SK-N-SH treated with all-trans-retinoic acid at 6 μM for 48 hours (cell line): ENCODE data around the gene SLC39A10.

Source experiments
- ATAC-seq: fragments of 200-7000 bp; cut with Tn5 transposase; 3 replicates; pipeline ENCODE4 v1.9.1; 2020; ENCODE audit warnings: mild to moderate bottlenecking, moderate library complexity
- ARNTL ChIP-seq: fragments of 450-650 bp; formaldehyde crosslinking; IDR thresholded peaks from 2 replicates; pipeline ENCODE4 v1.5.0; 2020; ENCODE audit warnings: low read depth, mild to moderate bottlenecking, moderate library complexity, borderline replicate concordance
- BACH2 ChIP-seq: fragments of 250-450 bp; sonication (Bioruptor Pico); IDR thresholded peaks from 2 replicates; pipeline ENCODE4 v1.9.0; 2021; ENCODE audit warnings: mild to moderate bottlenecking, borderline replicate concordance
- CSDC2 ChIP-seq: fragments of 250-450 bp; sonication (Bioruptor Pico); IDR thresholded peaks from 2 replicates; pipeline ENCODE4 v1.5.0; 2020; ENCODE audit warnings: mild to moderate bottlenecking, moderate library complexity
- ESRRG ChIP-seq: fragments of 250-450 bp; sonication (Bioruptor Pico); IDR thresholded peaks from 2 replicates; pipeline ENCODE4 v1.6.1; 2021; ENCODE audit warnings: mild to moderate bottlenecking
- GLIS3 ChIP-seq: fragments of 250-450 bp; sonication (Bioruptor Pico); IDR thresholded peaks from 2 replicates; pipeline ENCODE4 v1.5.0; 2020; ENCODE audit warnings: mild to moderate bottlenecking, moderate library complexity
- ISL1 ChIP-seq: fragments of 250-450 bp; sonication (Bioruptor Pico); IDR thresholded peaks from 2 replicates; pipeline ENCODE4 v2.1.2; 2022; ENCODE audit warnings: mild to moderate bottlenecking, moderate library complexity
- OSR1 ChIP-seq: fragments of 250-450 bp; sonication (Bioruptor Pico); IDR thresholded peaks from 2 replicates; pipeline ENCODE4 v1.8.0; 2022; ENCODE audit warnings: moderate library complexity, mild to moderate bottlenecking, inconsistent platforms
- PPARA ChIP-seq: fragments of 250-450 bp; sonication (Bioruptor Pico); IDR thresholded peaks from 2 replicates; pipeline ENCODE4 v1.5.0; 2020; ENCODE audit warnings: mild to moderate bottlenecking, borderline replicate concordance
- RARB ChIP-seq: fragments of 250-450 bp; sonication (Bioruptor Pico); IDR thresholded peaks from 2 replicates; pipeline ENCODE4 v1.8.0; 2021; ENCODE audit warnings: mild to moderate bottlenecking, moderate library complexity
- TCF4 ChIP-seq: fragments of 250-450 bp; sonication (Bioruptor Pico); IDR thresholded peaks from 2 replicates; pipeline ENCODE4 v1.8.0; 2021; ENCODE audit warnings: mild to moderate bottlenecking, moderate library complexity, borderline replicate concordance
- ZFP3 ChIP-seq: fragments of 250-450 bp; sonication (Bioruptor Pico); IDR thresholded peaks from 2 replicates; pipeline ENCODE4 v1.5.0; 2020; ENCODE audit warnings: mild to moderate bottlenecking, moderate library complexity
- ZFP30 ChIP-seq: fragments of 450-650 bp; formaldehyde crosslinking; IDR thresholded peaks from 2 replicates; pipeline ENCODE4 v1.5.0; 2022; ENCODE audit warnings: mild to moderate bottlenecking, moderate library complexity
- ZNF565 ChIP-seq: fragments of 450-650 bp; formaldehyde crosslinking; conservative IDR thresholded peaks from 2 replicates; pipeline ENCODE4 v1.5.0; 2020; ENCODE audit warnings: low read depth, mild to moderate bottlenecking, moderate library complexity
- ZNF70 ChIP-seq: fragments of 450-650 bp; formaldehyde crosslinking; IDR thresholded peaks from 2 replicates; pipeline ENCODE4 v1.5.0; 2020; ENCODE audit warnings: mild to moderate bottlenecking, moderate library complexity
- ZNF8 ChIP-seq: fragments of 450-650 bp; formaldehyde crosslinking; IDR thresholded peaks from 2 replicates; pipeline ENCODE4 v1.5.0; 2020; ENCODE audit warnings: mild to moderate bottlenecking, moderate library complexity
- TF ChIP-seq, protein P1 (sequence below): fragments of 250-450 bp; sonication (Bioruptor Pico); IDR thresholded peaks from 2 replicates; pipeline ENCODE4 v1.8.0; 2020; ENCODE audit warnings: mild to moderate bottlenecking, moderate library complexity, borderline replicate concordance
- TF ChIP-seq, protein P2 (sequence below): fragments of 250-450 bp; sonication (Bioruptor Pico); IDR thresholded peaks from 2 replicates; pipeline ENCODE4 v1.5.0; 2020; ENCODE audit warnings: mild to moderate bottlenecking, moderate library complexity
- TF ChIP-seq, protein P3 (sequence below): fragments of 250-450 bp; sonication (Bioruptor Pico); IDR thresholded peaks from 2 replicates; pipeline ENCODE4 v1.5.1; 2020; ENCODE audit warnings: low read depth, mild to moderate bottlenecking, moderate library complexity

SLC39A10 gene

DNA sequence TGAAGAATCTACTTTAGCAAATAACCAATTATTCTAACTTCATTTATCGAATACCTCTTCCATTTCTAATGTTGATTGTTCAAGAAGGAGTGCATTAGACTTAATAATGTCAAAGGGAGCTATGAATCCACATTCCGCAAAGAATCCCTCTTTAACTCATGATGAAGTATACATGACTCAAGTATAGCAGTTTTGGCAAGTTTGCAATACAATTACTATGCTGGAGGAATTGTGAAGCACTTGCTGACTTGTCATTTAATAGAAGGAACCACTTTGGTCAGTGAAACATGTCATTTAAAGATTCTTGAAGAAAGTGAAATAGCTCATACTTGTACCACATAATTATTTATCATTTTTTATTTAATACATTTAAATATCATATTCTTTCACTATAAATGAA lies 125.1 kb downstream of the SLC39A10 start:
- no peak for ATAC-seq
- no peak for TF ChIP-seq ZFP30 (CRISPR knock-in tag)
- TF ChIP-seq OSR1 (CRISPR knock-in tag): no peak
- TF ChIP-seq, protein P1, sequence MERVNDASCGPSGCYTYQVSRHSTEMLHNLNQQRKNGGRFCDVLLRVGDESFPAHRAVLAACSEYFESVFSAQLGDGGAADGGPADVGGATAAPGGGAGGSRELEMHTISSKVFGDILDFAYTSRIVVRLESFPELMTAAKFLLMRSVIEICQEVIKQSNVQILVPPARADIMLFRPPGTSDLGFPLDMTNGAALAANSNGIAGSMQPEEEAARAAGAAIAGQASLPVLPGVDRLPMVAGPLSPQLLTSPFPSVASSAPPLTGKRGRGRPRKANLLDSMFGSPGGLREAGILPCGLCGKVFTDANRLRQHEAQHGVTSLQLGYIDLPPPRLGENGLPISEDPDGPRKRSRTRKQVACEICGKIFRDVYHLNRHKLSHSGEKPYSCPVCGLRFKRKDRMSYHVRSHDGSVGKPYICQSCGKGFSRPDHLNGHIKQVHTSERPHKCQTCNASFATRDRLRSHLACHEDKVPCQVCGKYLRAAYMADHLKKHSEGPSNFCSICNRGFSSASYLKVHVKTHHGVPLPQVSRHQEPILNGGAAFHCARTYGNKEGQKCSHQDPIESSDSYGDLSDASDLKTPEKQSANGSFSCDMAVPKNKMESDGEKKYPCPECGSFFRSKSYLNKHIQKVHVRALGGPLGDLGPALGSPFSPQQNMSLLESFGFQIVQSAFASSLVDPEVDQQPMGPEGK (CRISPR knock-in tag): no peak
- TF ChIP-seq, protein P2, sequence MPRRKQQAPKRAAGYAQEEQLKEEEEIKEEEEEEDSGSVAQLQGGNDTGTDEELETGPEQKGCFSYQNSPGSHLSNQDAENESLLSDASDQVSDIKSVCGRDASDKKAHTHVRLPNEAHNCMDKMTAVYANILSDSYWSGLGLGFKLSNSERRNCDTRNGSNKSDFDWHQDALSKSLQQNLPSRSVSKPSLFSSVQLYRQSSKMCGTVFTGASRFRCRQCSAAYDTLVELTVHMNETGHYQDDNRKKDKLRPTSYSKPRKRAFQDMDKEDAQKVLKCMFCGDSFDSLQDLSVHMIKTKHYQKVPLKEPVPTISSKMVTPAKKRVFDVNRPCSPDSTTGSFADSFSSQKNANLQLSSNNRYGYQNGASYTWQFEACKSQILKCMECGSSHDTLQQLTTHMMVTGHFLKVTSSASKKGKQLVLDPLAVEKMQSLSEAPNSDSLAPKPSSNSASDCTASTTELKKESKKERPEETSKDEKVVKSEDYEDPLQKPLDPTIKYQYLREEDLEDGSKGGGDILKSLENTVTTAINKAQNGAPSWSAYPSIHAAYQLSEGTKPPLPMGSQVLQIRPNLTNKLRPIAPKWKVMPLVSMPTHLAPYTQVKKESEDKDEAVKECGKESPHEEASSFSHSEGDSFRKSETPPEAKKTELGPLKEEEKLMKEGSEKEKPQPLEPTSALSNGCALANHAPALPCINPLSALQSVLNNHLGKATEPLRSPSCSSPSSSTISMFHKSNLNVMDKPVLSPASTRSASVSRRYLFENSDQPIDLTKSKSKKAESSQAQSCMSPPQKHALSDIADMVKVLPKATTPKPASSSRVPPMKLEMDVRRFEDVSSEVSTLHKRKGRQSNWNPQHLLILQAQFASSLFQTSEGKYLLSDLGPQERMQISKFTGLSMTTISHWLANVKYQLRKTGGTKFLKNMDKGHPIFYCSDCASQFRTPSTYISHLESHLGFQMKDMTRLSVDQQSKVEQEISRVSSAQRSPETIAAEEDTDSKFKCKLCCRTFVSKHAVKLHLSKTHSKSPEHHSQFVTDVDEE: no peak
- TF ChIP-seq GLIS3 (CRISPR knock-in tag): no peak
- TF ChIP-seq ZNF70 (CRISPR knock-in tag): no peak
- no peak for TF ChIP-seq RARB (CRISPR knock-in tag)
- TF ChIP-seq, protein P3, sequence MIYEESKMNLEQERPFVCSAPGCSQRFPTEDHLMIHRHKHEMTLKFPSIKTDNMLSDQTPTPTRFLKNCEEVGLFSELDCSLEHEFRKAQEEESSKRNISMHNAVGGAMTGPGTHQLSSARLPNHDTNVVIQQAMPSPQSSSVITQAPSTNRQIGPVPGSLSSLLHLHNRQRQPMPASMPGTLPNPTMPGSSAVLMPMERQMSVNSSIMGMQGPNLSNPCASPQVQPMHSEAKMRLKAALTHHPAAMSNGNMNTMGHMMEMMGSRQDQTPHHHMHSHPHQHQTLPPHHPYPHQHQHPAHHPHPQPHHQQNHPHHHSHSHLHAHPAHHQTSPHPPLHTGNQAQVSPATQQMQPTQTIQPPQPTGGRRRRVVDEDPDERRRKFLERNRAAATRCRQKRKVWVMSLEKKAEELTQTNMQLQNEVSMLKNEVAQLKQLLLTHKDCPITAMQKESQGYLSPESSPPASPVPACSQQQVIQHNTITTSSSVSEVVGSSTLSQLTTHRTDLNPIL (CRISPR knock-in tag): no peak
- no peak for TF ChIP-seq ZNF8 (CRISPR knock-in tag)
- TF ChIP-seq ARNTL: no peak
- no peak for TF ChIP-seq TCF4
- no peak for TF ChIP-seq ZNF565
- TF ChIP-seq PPARA (CRISPR knock-in tag): no peak
- no peak for TF ChIP-seq CSDC2 (CRISPR knock-in tag)
- TF ChIP-seq BACH2 (CRISPR knock-in tag): no peak
- TF ChIP-seq ISL1 (CRISPR knock-in tag): no peak
- no peak for TF ChIP-seq ZFP3 (CRISPR knock-in tag)
- TF ChIP-seq ESRRG: no peak
